ENCODE measurements around the gene FRYL. TPM values are rescaled to one million over a fixed set of nuclear protein-coding genes. Genes with fewer than 3 reads are reported as not detected.
A peak's percentile ranks its signal among the peaks of the same experiment; 100 is the strongest.

FRYL gene
- total RNA-seq, 1 donor from 2014 or later, result 31.7 TPM

DNA sequence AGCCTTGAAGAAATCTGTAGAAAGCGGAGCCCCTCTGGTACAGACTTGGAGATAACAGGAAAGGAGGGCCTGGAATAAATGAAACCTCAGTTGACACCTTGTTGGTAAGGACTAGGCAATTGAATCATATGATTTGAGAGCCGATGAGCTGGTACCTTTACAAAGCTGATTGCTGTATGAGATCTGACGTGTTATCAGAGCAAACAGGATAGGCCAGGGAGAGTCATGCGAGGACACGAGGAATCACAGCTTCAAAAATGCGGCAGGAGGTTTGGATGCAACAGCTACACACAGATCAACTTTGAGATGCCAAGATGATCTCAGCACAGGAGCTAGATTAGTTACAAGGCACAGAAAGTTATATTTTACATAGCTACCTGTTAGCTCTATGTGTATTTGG lies 304.3 kb downstream of the FRYL start:
- H3K27me3 ChIP-seq (ENCODE audit: control insufficient read depth, insufficient read depth, low read length), result no peaks in the 10 kb centered on the region
- TF ChIP-seq, protein P1, sequence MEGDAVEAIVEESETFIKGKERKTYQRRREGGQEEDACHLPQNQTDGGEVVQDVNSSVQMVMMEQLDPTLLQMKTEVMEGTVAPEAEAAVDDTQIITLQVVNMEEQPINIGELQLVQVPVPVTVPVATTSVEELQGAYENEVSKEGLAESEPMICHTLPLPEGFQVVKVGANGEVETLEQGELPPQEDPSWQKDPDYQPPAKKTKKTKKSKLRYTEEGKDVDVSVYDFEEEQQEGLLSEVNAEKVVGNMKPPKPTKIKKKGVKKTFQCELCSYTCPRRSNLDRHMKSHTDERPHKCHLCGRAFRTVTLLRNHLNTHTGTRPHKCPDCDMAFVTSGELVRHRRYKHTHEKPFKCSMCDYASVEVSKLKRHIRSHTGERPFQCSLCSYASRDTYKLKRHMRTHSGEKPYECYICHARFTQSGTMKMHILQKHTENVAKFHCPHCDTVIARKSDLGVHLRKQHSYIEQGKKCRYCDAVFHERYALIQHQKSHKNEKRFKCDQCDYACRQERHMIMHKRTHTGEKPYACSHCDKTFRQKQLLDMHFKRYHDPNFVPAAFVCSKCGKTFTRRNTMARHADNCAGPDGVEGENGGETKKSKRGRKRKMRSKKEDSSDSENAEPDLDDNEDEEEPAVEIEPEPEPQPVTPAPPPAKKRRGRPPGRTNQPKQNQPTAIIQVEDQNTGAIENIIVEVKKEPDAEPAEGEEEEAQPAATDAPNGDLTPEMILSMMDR (IDR thresholded peaks at IDR 0.05; ENCODE audit: insufficient read depth, low read length, poor library complexity, severe bottlenecking), result no peak
- no peak for DNase-seq (ENCODE audit: low read depth)
- H3K36me3 ChIP-seq (ENCODE audit: control insufficient read depth, insufficient read depth, low read length), result no peaks in the 10 kb centered on the region
- no peak overlapping the region for H3K4me3 ChIP-seq (ENCODE audit: low read depth, low read length)

GRCh38 chr4:48472794-48473193 lies 307.3 kb downstream of the FRYL start:
- TF ChIP-seq, protein P1 (IDR thresholded peaks at IDR 0.05; ENCODE audit: insufficient read depth, low read length, poor library complexity, severe bottlenecking), result no peak
- no peaks in the 10 kb centered on the region for H3K27me3 ChIP-seq (ENCODE audit: control insufficient read depth, insufficient read depth, low read length)
- no peak overlapping the region for H3K4me3 ChIP-seq (ENCODE audit: low read depth, low read length)
- DNase-seq (ENCODE audit: low read depth), result no peak
- no peaks in the 10 kb centered on the region for H3K36me3 ChIP-seq (ENCODE audit: control insufficient read depth, insufficient read depth, low read length)

- no peak overlapping the region for H3K4me3 ChIP-seq (ENCODE audit: low read depth, low read length)
- no peaks in the 10 kb centered on the region for H3K36me3 ChIP-seq (ENCODE audit: control insufficient read depth, insufficient read depth, low read length)
- peak; percentile 12 for DNase-seq (ENCODE audit: low read depth)
- H3K27me3 ChIP-seq (ENCODE audit: control insufficient read depth, insufficient read depth, low read length), result no peaks in the 10 kb centered on the region
- TF ChIP-seq, protein P1 (IDR thresholded peaks at IDR 0.05; ENCODE audit: insufficient read depth, low read length, poor library complexity, severe bottlenecking), result no peak
These were observed 309.5 kb downstream of the FRYL start for GRCh38 chr4:48470570-48470969.

DNA sequence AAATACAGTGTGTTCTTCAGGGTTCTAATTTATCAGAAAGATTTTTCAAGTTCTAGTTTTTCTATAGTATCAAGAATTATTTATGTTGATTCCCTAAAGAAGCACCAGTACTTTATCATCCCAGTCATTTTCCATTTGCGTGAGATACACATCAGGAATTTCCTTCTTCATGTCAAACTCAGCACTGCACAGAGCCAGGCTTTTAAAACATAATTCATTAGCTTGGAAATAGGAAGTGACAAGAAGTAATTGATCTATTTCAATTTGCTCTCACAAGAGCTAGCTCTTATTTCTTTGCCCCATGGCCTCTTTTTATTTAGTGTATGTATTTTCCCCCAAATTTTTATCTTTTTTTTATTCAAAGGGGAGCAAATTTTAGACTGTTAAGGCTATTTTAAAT lies 309.9 kb downstream of the FRYL start:
- Histone ChIP-seq H3K27me3 (ENCODE audit: control insufficient read depth, insufficient read depth, low read length) (no peaks in the 10 kb centered on the region), H3K4me3 (ENCODE audit: low read depth, low read length) (no peak overlapping the region), H3K36me3 (ENCODE audit: control insufficient read depth, insufficient read depth, low read length) (no peaks in the 10 kb centered on the region)
- DNase-seq (ENCODE audit: low read depth), result no peak
- TF ChIP-seq, protein P1 (IDR thresholded peaks at IDR 0.05; ENCODE audit: insufficient read depth, low read length, poor library complexity, severe bottlenecking), result no peak

GRCh38 chr4:48467891-48468290 lies 312.2 kb downstream of the FRYL start:
- H3K36me3 ChIP-seq (ENCODE audit: control insufficient read depth, insufficient read depth, low read length), result no peaks in the 10 kb centered on the region
- TF ChIP-seq, protein P1 (IDR thresholded peaks at IDR 0.05; ENCODE audit: insufficient read depth, low read length, poor library complexity, severe bottlenecking), result no peak
- no peak overlapping the region for H3K4me3 ChIP-seq (ENCODE audit: low read depth, low read length)
- no peak for DNase-seq (ENCODE audit: low read depth)
- H3K27me3 ChIP-seq (ENCODE audit: control insufficient read depth, insufficient read depth, low read length), result no peaks in the 10 kb centered on the region

DNA sequence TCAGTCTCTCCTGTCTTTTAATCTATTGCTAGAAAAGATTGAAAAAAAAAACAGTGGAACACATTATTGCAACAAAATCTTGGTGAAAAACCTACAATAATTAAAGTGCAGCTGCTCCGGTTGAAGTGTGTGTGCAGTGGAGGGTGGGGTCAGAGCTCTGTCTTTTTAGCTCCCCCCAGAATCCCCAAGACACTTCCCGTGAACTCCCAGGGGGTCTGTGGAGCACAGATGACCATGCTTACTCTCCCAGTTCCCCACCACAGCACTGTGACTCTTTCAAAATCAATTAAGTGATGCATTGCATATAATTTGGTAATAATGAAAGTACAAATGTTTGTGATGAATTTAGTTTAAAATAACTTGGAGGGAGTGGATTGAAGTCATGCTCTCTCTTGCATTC lies 312.6 kb downstream of the FRYL start:
- Histone ChIP-seq H3K27me3 (ENCODE audit: control insufficient read depth, insufficient read depth, low read length) (no peaks in the 10 kb centered on the region), H3K4me3 (ENCODE audit: low read depth, low read length) (no peak overlapping the region), H3K36me3 (ENCODE audit: control insufficient read depth, insufficient read depth, low read length) (no peaks in the 10 kb centered on the region)
- DNase-seq (ENCODE audit: low read depth), result no peak
- TF ChIP-seq, protein P1 (IDR thresholded peaks at IDR 0.05; ENCODE audit: insufficient read depth, low read length, poor library complexity, severe bottlenecking), result no peak

All from kidney epithelial cell (primary cell).